ENCODE measurements around the gene COA8.

The COA8 gene

GRCh38 chr14:103562429-103563225 lies at the start of gene COA8, which contains the start of gene BAG5:
COA8 (plus strand) TSS chr14:103562960; CDS start chr14:103563002, 42 bp downstream.
BAG5 (minus strand) TSS chr14:103562657; CDS start chr14:103561164, 1,493 bp downstream.
- TF ChIP-seq, protein P1, sequence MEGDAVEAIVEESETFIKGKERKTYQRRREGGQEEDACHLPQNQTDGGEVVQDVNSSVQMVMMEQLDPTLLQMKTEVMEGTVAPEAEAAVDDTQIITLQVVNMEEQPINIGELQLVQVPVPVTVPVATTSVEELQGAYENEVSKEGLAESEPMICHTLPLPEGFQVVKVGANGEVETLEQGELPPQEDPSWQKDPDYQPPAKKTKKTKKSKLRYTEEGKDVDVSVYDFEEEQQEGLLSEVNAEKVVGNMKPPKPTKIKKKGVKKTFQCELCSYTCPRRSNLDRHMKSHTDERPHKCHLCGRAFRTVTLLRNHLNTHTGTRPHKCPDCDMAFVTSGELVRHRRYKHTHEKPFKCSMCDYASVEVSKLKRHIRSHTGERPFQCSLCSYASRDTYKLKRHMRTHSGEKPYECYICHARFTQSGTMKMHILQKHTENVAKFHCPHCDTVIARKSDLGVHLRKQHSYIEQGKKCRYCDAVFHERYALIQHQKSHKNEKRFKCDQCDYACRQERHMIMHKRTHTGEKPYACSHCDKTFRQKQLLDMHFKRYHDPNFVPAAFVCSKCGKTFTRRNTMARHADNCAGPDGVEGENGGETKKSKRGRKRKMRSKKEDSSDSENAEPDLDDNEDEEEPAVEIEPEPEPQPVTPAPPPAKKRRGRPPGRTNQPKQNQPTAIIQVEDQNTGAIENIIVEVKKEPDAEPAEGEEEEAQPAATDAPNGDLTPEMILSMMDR (IDR thresholded peaks at IDR 0.05; ENCODE audit: insufficient read depth, low read depth, low read length, missing control alignments), result no peak
- peak; percentile 93 for DNase-seq (ENCODE audit: low read depth)
- peak within 1 kb of the TSS; percentile 91 for H3K4me3 ChIP-seq (ENCODE audit: low read depth, low read length)

DNA sequence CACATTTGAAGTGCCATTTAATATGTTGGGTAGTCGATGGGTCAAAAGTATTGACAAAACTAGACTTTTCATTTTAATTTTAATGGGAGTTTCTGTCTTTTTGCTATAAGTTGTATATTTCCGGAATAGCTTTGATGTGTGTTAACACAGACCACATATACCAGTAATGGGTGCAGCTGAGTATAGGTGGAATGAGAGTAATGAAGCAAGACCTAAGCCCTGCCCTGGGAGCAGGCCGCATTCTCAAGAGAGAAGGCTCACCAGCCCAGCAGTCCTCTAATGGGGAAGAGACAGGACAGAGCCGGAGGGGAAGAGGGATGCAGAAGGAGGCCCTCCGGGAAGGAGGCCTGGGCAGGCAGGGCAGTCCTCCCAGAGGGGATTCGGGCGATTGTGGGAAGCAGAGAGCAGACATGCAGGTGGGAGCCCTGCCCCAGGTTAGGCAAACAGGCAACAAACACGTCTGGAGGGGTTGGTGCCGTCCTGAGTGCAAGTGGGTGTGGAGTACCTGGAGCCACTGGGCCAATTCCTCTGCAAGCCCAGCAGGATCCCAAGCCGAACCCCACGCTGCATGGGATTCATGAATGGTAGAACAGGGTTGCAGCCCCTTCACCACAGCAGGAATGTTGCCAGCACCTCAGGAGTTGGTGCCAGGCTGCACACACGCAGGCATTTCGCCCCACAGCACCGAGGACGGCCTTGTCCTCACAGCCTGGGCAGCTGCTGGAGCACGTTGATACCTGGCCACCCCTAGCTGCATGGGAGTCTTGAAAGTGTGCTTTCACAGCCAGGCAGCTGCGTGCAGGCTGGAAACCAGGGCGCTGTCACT lies 48.0 kb upstream of the COA8 start:
- TF ChIP-seq, protein P1 (IDR thresholded peaks at IDR 0.05; ENCODE audit: insufficient read depth, low read depth, low read length, missing control alignments), result no peak
- H3K4me3 ChIP-seq (ENCODE audit: low read depth, low read length), result no peak overlapping the region
- DNase-seq (ENCODE audit: low read depth), result no peak

DNA sequence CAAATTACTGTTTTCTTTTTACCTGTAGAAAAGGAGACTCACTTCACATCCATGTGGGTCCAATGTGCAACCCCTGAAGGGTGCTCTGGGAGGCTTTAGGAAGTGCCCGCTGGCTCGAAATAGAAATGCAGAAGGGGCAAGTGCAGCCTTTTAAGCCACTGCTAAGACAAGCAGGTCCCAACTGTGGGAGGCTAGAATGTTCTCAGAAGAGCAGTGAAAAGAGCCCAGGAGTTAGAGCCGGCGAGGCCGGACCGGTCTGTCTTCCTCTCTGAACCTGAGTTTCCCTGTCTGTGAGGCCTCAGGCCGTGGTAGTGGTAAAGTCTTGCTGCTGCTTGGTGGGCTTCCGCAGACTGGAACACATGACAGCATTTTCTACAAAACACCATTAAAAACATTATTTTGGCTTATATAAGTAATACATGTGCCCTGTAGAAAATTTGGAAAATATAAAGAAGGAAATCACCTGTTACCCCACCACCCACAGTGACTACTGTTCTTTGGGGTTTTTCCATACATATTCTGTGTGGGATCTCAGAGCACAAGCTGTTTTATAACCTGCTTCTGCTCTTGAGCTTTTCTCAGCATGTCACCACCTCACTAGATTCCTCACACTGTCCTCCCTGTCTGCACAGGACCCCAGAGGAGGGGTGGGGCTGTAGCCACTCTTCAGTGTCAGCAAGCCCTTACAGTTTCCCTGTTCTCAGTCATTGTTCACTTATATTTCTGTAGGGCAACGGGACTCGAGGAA lies 46.2 kb upstream of the COA8 start:
- no peak for DNase-seq (ENCODE audit: low read depth)
- no peak overlapping the region for H3K4me3 ChIP-seq (ENCODE audit: low read depth, low read length)
- TF ChIP-seq, protein P1 (IDR thresholded peaks at IDR 0.05; ENCODE audit: insufficient read depth, low read depth, low read length, missing control alignments), result no peak

DNA sequence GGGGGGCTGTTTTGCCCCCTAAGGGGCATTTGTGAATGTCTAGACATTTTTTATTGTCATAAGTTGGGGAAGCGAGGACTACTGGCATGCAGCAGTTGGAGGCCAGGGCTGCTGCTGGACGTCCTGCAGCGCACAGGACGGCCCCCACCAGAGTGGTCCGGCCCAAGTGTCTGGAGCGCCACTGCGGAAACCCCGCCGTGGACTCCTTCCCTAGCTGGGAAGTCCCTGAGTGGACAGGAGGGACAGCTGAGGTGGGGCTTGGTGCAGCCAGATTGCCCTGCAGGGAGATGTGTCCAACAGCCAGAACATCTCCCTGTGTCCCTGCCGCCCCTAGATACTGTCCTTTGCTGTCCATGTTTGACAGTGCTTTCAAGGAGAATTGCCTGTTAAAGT lies 45.6 kb upstream of the COA8 start:
- no peak for DNase-seq (ENCODE audit: low read depth)
- no peak overlapping the region for H3K4me3 ChIP-seq (ENCODE audit: low read depth, low read length)
- TF ChIP-seq, protein P1 (IDR thresholded peaks at IDR 0.05; ENCODE audit: insufficient read depth, low read depth, low read length, missing control alignments), result no peak

DNA sequence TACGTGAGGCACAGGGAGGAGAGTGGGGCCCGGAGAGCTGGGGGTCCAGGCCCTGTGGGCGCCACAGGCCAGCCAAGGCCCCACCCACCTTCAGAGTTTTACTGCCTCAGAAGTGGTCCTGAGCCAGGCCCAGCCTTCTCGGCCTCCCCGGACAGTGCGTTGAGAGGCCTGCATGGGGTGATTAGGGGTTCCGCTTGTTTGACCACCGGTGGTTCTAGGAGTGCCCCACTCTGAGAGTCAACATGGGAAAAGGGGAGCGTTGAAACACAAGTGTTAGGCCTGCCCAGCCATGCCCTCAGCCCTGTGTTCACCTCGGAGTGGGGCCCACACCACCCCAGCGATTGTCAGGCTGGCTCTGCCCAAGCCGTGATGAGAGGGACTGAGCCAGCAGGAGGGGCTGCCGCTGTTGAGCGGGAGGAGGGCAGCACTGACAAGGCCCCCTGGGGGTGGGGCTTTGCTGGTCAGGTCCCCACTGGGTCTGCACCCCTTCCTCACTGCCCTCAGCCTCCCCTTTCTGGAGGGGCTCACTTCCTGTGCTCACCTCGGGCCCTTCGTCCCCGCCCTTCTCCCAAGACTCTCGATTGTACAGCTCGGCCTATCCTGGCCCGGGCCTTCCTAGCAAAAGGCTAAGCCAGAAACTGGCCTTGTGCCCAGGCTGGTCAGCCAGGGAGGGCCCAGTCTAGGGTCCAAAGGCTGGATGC lies 44.9 kb upstream of the COA8 start:
- TF ChIP-seq, protein P1 (IDR thresholded peaks at IDR 0.05; ENCODE audit: insufficient read depth, low read depth, low read length, missing control alignments), result no peak
- no peak for DNase-seq (ENCODE audit: low read depth)
- H3K4me3 ChIP-seq (ENCODE audit: low read depth, low read length), result no peak overlapping the region

DNA sequence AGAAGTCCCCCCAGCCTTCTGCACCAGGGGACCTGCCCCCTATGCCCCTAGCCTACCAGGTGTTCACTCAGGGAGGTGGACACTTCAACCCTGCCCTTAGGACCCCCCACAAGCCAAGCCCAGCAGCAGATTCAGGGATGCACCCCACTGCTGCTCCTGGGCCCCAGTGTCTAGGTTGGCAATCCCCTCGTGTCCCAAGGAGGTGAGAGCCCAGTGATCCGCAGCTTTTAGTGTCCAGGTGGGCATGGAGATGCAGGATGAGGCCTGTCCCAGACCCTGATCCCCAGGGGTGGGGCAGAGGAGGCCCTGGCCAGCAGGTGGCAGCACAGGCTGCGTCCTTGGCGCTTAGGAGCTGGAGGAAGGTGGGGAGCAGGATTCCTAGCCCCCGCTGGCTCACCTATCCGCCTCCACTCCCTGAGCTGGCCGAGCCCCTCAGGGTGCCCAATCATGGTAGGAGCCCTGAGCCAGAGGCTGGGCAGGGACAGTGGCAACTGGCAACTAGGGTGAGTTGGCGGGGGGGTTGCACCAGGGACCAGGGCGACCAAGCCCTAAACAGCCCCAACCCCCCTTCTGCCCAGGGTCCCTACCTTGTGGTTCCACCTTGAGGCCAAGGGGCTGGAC lies 44.2 kb upstream of the COA8 start:
- DNase-seq (ENCODE audit: low read depth), result peak; percentile 59
- TF ChIP-seq, protein P1 (IDR thresholded peaks at IDR 0.05; ENCODE audit: insufficient read depth, low read depth, low read length, missing control alignments), result peak; percentile 94
- H3K4me3 ChIP-seq (ENCODE audit: low read depth, low read length), result no peak overlapping the region

Measured in GM12865 (cell line).